Measurements from ENCODE around the gene ACTA1. TPM values are rescaled to one million over a fixed set of nuclear protein-coding genes. Genes with fewer than 3 reads are reported as not detected.

ACTA1 gene
- 0.07 TPM for polyA plus RNA-seq (2013, experiment 1 of 2)
- polyA plus RNA-seq (2013, experiment 2 of 2) = 0.08 TPM

GRCh38 chr1:229434005-229434640 lies at the start of gene ACTA1:
ACTA1 (minus strand) TSS chr1:229434094; CDS start chr1:229433115, 979 bp downstream.
- Histone ChIP-seq H4K8ac (ENCODE audit: low read length) (no peak within 1 kb of the TSS), H2BK15ac (ENCODE audit: low read depth, poor library complexity, severe bottlenecking) (no peak within 1 kb of the TSS), H3K27ac (ENCODE audit: low read length, poor library complexity, severe bottlenecking) (no peak within 1 kb of the TSS), H3K18ac (ENCODE audit: low read depth in 1 of 2, low read length in 2 of 2) (no peak within 1 kb of the TSS), H3K4ac (ENCODE audit: low read depth in 1 of 2, low read length in 2 of 2) (no peak within 1 kb of the TSS), H3K27me3 (ENCODE audit: control insufficient read depth in 1 of 2, insufficient read depth in 1 of 2, low read length in 2 of 2) (peaks cover 59 to 68% of the 10 kb centered on the region in 2 experiments), H3K9me3 (ENCODE audit: control insufficient read depth, low read length) (no peaks in the 10 kb centered on the region), H3K14ac (ENCODE audit: low read length in 2 of 2) (no peak within 1 kb of the TSS), H4K91ac (ENCODE audit: low read length) (no peak within 1 kb of the TSS), H2AFZ (ENCODE audit: low read depth, low read length) (no peak within 1 kb of the TSS), H3K79me1 (replicated peaks; ENCODE audit: low read length, poor library complexity, severe bottlenecking) (no peaks in the 10 kb centered on the region), H3K36me3 (ENCODE audit: control insufficient read depth in 1 of 2, insufficient read depth in 2 of 2, low read depth in 1 of 2, low read length in 2 of 2) (no peaks in the 10 kb centered on the region), H3K4me2 (ENCODE audit: low read length, poor library complexity, severe bottlenecking) (no peak within 1 kb of the TSS), H3K4me3 (ENCODE audit: insufficient read depth in 1 of 2, low read depth in 1 of 2, low read length in 2 of 2) (no peak within 1 kb of the TSS), H2BK5ac (ENCODE audit: low read depth, low read length, poor library complexity, severe bottlenecking) (no peak within 1 kb of the TSS), H3K9ac (ENCODE audit: low read length) (no peak within 1 kb of the TSS), H2AK5ac (ENCODE audit: low read length, severe bottlenecking) (no peak within 1 kb of the TSS), H3K4me1 (ENCODE audit: control insufficient read depth, insufficient read depth, low read depth, low read length) (peaks cover 23% of the 10 kb centered on the region), H3K23ac (ENCODE audit: low read length in 2 of 2) (peak within 1 kb of the TSS in 1 of 2 experiments; percentile 34), H2BK120ac (ENCODE audit: low read depth, low read length) (no peak within 1 kb of the TSS), H2BK12ac (ENCODE audit: low read length in 2 of 2) (no peak within 1 kb of the TSS)
- DNase-seq = no peak
- WGBS = 2% methylated on average over 31 of the region's 51 CpGs

- 91% methylated on average over 5 of the region's 5 CpGs for WGBS
- Histone ChIP-seq H2BK15ac (ENCODE audit: low read depth, poor library complexity, severe bottlenecking) (no peak overlapping the region), H2AK5ac (ENCODE audit: low read length, severe bottlenecking) (no peak overlapping the region), H3K4ac (ENCODE audit: low read depth in 1 of 2, low read length in 2 of 2) (no peak overlapping the region), H3K27me3 (ENCODE audit: control insufficient read depth in 1 of 2, insufficient read depth in 1 of 2, low read length in 2 of 2) (no peaks in the 10 kb centered on the region), H2BK12ac (ENCODE audit: low read length in 2 of 2) (no peak overlapping the region), H2BK120ac (ENCODE audit: low read depth, low read length) (no peak overlapping the region), H4K91ac (ENCODE audit: low read length) (no peak overlapping the region), H2BK5ac (ENCODE audit: low read depth, low read length, poor library complexity, severe bottlenecking) (no peak overlapping the region), H3K9me3 (ENCODE audit: control insufficient read depth, low read length) (no peaks in the 10 kb centered on the region), H3K4me2 (ENCODE audit: low read length, poor library complexity, severe bottlenecking) (no peak overlapping the region), H3K27ac (ENCODE audit: low read length, poor library complexity, severe bottlenecking) (no peak overlapping the region), H3K14ac (ENCODE audit: low read length in 2 of 2) (no peak overlapping the region), H3K18ac (ENCODE audit: low read depth in 1 of 2, low read length in 2 of 2) (no peak overlapping the region), H3K23ac (ENCODE audit: low read length in 2 of 2) (no peak overlapping the region), H3K79me1 (replicated peaks; ENCODE audit: low read length, poor library complexity, severe bottlenecking) (peaks cover 26% of the 10 kb centered on the region), H3K9ac (ENCODE audit: low read length) (peak overlapping the region; percentile 38), H3K4me3 (ENCODE audit: insufficient read depth in 1 of 2, low read depth in 1 of 2, low read length in 2 of 2) (no peak overlapping the region), H3K4me1 (ENCODE audit: control insufficient read depth, insufficient read depth, low read depth, low read length) (no peaks in the 10 kb centered on the region), H4K8ac (ENCODE audit: low read length) (no peak overlapping the region), H2AFZ (ENCODE audit: low read depth, low read length) (no peak overlapping the region), H3K36me3 (ENCODE audit: control insufficient read depth in 1 of 2, insufficient read depth in 2 of 2, low read depth in 1 of 2, low read length in 2 of 2) (peaks cover 29 to 83% of the 10 kb centered on the region in 2 experiments)
- no peak for DNase-seq
These were observed 48.6 kb upstream of the ACTA1 start for GRCh38 chr1:229482511-229482910.

GRCh38 chr1:229480495-229480894 lies 46.6 kb upstream of the ACTA1 start:
- H2AK5ac ChIP-seq (ENCODE audit: low read length, severe bottlenecking) = no peak overlapping the region
- DNase-seq = no peak
- WGBS = 97% methylated on average over 7 of the region's 7 CpGs
- no peak overlapping the region for H3K14ac ChIP-seq (ENCODE audit: low read length in 2 of 2)
- H2BK120ac ChIP-seq (ENCODE audit: low read depth, low read length) = no peak overlapping the region
- H3K18ac ChIP-seq (ENCODE audit: low read depth in 1 of 2, low read length in 2 of 2) = no peak overlapping the region
- H3K9me3 ChIP-seq (ENCODE audit: control insufficient read depth, low read length) = no peaks in the 10 kb centered on the region
- no peak overlapping the region for H2BK15ac ChIP-seq (ENCODE audit: low read depth, poor library complexity, severe bottlenecking)
- H3K23ac ChIP-seq (ENCODE audit: low read length in 2 of 2) = no peak overlapping the region
- H3K4me2 ChIP-seq (ENCODE audit: low read length, poor library complexity, severe bottlenecking) = no peak overlapping the region
- no peak overlapping the region for H2BK5ac ChIP-seq (ENCODE audit: low read depth, low read length, poor library complexity, severe bottlenecking)
- H2AFZ ChIP-seq (ENCODE audit: low read depth, low read length) = no peak overlapping the region
- H3K9ac ChIP-seq (ENCODE audit: low read length) = no peak overlapping the region
- H3K4ac ChIP-seq (ENCODE audit: low read depth in 1 of 2, low read length in 2 of 2) = no peak overlapping the region
- peaks cover 21 to 74% of the 10 kb centered on the region in 2 experiments for H3K36me3 ChIP-seq (ENCODE audit: control insufficient read depth in 1 of 2, insufficient read depth in 2 of 2, low read depth in 1 of 2, low read length in 2 of 2)
- H4K8ac ChIP-seq (ENCODE audit: low read length) = no peak overlapping the region
- H3K4me3 ChIP-seq (ENCODE audit: insufficient read depth in 1 of 2, low read depth in 1 of 2, low read length in 2 of 2) = no peak overlapping the region
- H3K27me3 ChIP-seq (ENCODE audit: control insufficient read depth in 1 of 2, insufficient read depth in 1 of 2, low read length in 2 of 2) = no peaks in the 10 kb centered on the region
- H3K4me1 ChIP-seq (ENCODE audit: control insufficient read depth, insufficient read depth, low read depth, low read length) = no peaks in the 10 kb centered on the region
- no peak overlapping the region for H3K27ac ChIP-seq (ENCODE audit: low read length, poor library complexity, severe bottlenecking)
- H4K91ac ChIP-seq (ENCODE audit: low read length) = peak overlapping the region; percentile 50
- H2BK12ac ChIP-seq (ENCODE audit: low read length in 2 of 2) = no peak overlapping the region
- peaks cover 23% of the 10 kb centered on the region for H3K79me1 ChIP-seq (replicated peaks; ENCODE audit: low read length, poor library complexity, severe bottlenecking)

DNA sequence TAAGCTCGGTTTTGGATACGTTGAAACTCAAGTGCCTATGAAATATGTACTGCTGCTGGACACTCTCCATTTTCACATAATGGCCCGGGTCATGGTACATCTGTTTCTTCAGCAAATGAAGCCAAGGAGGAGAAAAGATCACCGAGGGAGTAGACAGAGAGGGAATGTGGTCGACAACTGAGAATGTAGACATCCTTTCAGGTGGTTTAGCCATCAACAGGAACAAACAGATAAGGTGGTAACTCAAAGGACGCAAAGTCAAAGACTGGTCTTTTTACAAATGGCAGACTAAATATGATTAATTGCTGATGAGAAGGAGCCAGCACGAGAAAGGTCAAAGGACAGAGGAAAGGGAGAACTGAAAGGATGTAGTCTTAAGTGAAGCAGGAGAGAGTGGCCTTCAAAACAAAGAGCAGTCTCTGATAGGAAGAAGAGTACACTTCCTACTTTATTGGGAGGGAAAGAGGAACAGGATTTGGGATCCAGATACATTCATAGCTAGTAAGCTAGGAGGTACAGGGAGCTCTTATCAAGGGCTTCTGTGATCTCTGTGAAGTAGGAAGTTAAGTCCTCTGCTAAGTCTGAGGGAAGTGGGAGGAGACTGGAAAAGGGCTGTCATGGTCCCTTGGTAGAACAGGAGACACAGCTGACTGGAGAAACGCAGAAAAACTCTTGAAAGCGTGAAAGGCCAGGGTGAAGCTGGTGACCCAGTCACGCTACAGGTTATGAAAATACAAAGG lies 45.9 kb upstream of the ACTA1 start:
- WGBS = 85% methylated on average over 8 of the region's 10 CpGs
- Histone ChIP-seq H3K4me1 (ENCODE audit: control insufficient read depth, insufficient read depth, low read depth, low read length) (no peaks in the 10 kb centered on the region), H3K4me2 (ENCODE audit: low read length, poor library complexity, severe bottlenecking) (no peak overlapping the region), H2BK5ac (ENCODE audit: low read depth, low read length, poor library complexity, severe bottlenecking) (no peak overlapping the region), H3K36me3 (ENCODE audit: control insufficient read depth in 1 of 2, insufficient read depth in 2 of 2, low read depth in 1 of 2, low read length in 2 of 2) (peaks cover 22 to 74% of the 10 kb centered on the region in 2 experiments), H2BK120ac (ENCODE audit: low read depth, low read length) (no peak overlapping the region), H2AFZ (ENCODE audit: low read depth, low read length) (no peak overlapping the region), H3K9ac (ENCODE audit: low read length) (no peak overlapping the region), H3K79me1 (replicated peaks; ENCODE audit: low read length, poor library complexity, severe bottlenecking) (peaks cover 23% of the 10 kb centered on the region), H3K27me3 (ENCODE audit: control insufficient read depth in 1 of 2, insufficient read depth in 1 of 2, low read length in 2 of 2) (no peaks in the 10 kb centered on the region), H3K9me3 (ENCODE audit: control insufficient read depth, low read length) (no peaks in the 10 kb centered on the region), H2AK5ac (ENCODE audit: low read length, severe bottlenecking) (no peak overlapping the region), H4K91ac (ENCODE audit: low read length) (no peak overlapping the region), H3K4ac (ENCODE audit: low read depth in 1 of 2, low read length in 2 of 2) (no peak overlapping the region), H3K23ac (ENCODE audit: low read length in 2 of 2) (no peak overlapping the region), H4K8ac (ENCODE audit: low read length) (no peak overlapping the region), H3K18ac (ENCODE audit: low read depth in 1 of 2, low read length in 2 of 2) (no peak overlapping the region), H3K27ac (ENCODE audit: low read length, poor library complexity, severe bottlenecking) (no peak overlapping the region), H2BK12ac (ENCODE audit: low read length in 2 of 2) (no peak overlapping the region), H3K4me3 (ENCODE audit: insufficient read depth in 1 of 2, low read depth in 1 of 2, low read length in 2 of 2) (no peak overlapping the region), H3K14ac (ENCODE audit: low read length in 2 of 2) (no peak overlapping the region), H2BK15ac (ENCODE audit: low read depth, poor library complexity, severe bottlenecking) (no peak overlapping the region)
- DNase-seq = no peak

Data from mesenchymal stem cell (in vitro differentiated cells and primary cell).